Stimulated activated naive B cell treated with anti-CD40 and anti-IgM and Interleukin-4, amounts not matched to agents 10 μg/mL and 1 μg/mL and 100 μg/mL, for 72 hours (primary cell): ENCODE results near the gene ANO7.
"Not testable (repeated sequence)": the region's sequence is repeated elsewhere in the genome, so short reads cannot be mapped to it uniquely, and the experiment has no call there.

ENCODE experiments used
- ATAC-seq, 2 donors: fragments of 150-1000 bp; cut with Tn5 transposase; replicated peaks; 2 replicates each; pipeline ENCODE4 v1.10.0; 2021; ENCODE audit warnings: moderate library complexity in 1 of 2
- DNase-seq: peaks from one replicate; pipeline ENCODE4 v3.0.0; 2021
- H3K27ac Mint-ChIP-seq: one replicate; pipeline ENCODE4 v1.8.0; 2022; ENCODE audit warnings: mild to moderate bottlenecking, mixed read lengths
- H3K27me3 Mint-ChIP-seq, 2 donors: one replicate each; pipeline ENCODE4 v1.8.0; 2022; ENCODE audit warnings: mixed read lengths in 2 of 2
- H3K36me3 Mint-ChIP-seq, 2 donors: one replicate each; pipeline ENCODE4 v1.8.0; 2022; ENCODE audit warnings: mixed read lengths in 2 of 2, mild to moderate bottlenecking in 1 of 2
- H3K4me1 Mint-ChIP-seq, 2 donors: one replicate each; pipeline ENCODE4 v1.8.0; 2022; ENCODE audit warnings: mixed read lengths in 2 of 2, mild to moderate bottlenecking in 1 of 2
- H3K4me3 Mint-ChIP-seq, 2 donors: one replicate each; pipeline ENCODE4 v1.8.0; 2022; ENCODE audit warnings: mild to moderate bottlenecking in 2 of 2, mixed read lengths in 2 of 2, moderate library complexity in 1 of 2
- H3K9me3 Mint-ChIP-seq, 2 donors: one replicate each; pipeline ENCODE4 v1.8.0; 2022; ENCODE audit warnings: mixed read lengths in 2 of 2, mild to moderate bottlenecking in 1 of 2

Gene ANO7

DNA sequence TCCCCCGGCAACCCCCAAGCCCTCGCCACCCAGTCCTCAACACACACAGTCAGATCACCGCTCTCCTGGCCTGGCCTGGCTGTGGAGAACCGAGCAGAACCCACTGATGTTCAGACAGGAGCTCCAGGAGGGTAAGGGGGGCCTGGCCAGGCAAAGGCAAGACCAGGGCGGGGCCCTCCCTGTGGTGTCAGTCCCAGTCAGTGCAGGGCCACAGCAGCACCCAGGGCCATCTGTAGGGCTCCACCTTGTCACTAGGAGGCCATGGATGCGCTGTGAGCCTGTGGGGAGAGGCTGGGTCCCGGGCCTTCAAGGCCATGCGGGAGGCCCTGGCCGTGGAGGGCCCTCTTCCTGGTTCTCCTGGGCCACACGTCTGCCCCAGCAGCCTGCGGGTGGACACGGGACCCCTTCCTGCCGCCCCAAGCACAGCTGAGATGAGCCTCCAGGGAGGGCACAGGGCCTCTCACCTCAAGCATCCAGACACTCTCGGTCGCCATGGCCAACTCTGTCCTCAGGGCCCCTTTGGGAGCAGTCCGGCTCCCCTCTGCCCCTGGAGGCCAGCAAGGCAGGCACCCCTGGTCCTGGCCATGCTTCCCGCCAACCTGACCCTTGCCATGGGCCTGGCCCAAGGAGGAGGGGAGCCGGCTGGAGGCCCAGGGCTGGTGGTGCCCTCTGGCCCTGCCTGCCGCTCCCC lies 2.0 kb downstream of the ANO7 start:
- ATAC-seq (peak in 1 of 2 donors; percentile 38), DNase-seq (no peak)
- Mint-ChIP-seq H3K9me3 (no peaks in the 10 kb centered on the region), H3K36me3 (peaks cover 0 to 3% of the 10 kb centered on the region in 2 donors), H3K4me1 (peaks cover 0 to 4% of the 10 kb centered on the region in 2 donors), H3K4me3 (no peak overlapping the region), H3K27me3 (no peaks in the 10 kb centered on the region), H3K27ac (no peak overlapping the region)

GRCh38 chr2:241191081-241191480 lies 2.6 kb downstream of the ANO7 start:
- Mint-ChIP-seq H3K9me3 (no peaks in the 10 kb centered on the region), H3K27ac (no peak overlapping the region), H3K4me3 (no peak overlapping the region), H3K27me3 (no peaks in the 10 kb centered on the region), H3K4me1 (peaks cover 0 to 4% of the 10 kb centered on the region in 2 donors), H3K36me3 (peaks cover 0 to 3% of the 10 kb centered on the region in 2 donors)
- ATAC-seq (no peak), DNase-seq (no peak)

DNA sequence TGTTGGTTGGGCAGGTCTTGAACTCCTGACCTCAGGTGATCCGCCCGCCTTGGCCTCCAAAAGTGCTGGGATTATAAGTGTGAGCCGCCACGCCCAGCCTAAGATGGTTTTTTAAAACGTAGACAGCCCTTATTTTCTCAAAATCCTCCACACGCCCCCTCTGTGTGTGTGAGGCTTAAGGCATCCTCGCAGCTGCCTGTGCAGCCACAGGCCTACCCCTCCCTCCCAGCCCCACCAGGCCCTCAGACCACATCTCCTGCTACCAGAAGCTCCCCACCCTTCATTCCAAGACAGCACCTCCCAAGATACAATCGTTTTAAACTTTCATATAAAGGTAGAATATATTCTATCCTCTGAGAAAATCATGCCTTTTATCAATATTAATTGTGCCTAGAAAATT lies 4.8 kb downstream of the ANO7 start:
- Mint-ChIP-seq H3K36me3 (no peaks in the 10 kb centered on the region), H3K27me3 (no peaks in the 10 kb centered on the region), H3K9me3 (no peaks in the 10 kb centered on the region), H3K4me3 (no peak overlapping the region), H3K4me1 (no peaks in the 10 kb centered on the region), H3K27ac (no peak overlapping the region)
- ATAC-seq (no peak), DNase-seq (no peak)

GRCh38 chr2:241194811-241195210 lies 6.3 kb downstream of the ANO7 start:
- Mint-ChIP-seq H3K27ac (no peak overlapping the region), H3K4me1 (no peaks in the 10 kb centered on the region), H3K27me3 (no peaks in the 10 kb centered on the region), H3K4me3 (no peak overlapping the region), H3K36me3 (no peaks in the 10 kb centered on the region), H3K9me3 (no peaks in the 10 kb centered on the region)
- ATAC-seq (no peak), DNase-seq (no peak)

DNA sequence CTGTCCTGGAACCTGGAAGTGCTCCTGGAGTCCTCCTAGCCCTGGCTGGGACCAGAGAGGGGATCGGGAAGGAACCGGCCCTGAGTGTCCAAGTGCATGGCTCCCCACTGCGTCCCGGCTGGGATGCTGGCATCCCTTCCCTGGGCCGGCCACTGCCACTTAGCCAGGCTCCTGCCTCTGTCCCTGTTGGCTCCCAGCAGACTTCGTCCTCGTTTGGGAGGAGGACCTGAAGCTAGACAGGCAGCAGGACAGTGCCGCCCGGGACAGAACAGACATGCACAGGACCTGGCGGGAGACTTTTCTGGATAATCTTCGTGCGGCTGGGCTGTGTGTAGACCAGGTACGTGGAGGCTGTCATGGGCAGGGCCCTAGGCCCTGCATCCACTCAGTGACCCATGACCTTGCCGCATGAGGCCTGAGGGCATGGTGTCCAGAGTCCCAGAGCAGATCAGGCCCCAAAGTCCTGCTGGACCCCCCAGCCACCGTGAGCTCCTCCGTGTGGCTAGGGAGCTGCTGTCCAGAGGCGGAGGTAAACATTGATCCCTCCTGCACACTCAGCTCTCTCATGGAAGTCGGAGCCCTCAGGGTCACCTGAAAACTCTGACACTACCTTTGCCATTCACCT lies 7.1 kb downstream of the ANO7 start:
- no peaks in the 10 kb centered on the region for H3K36me3 Mint-ChIP-seq
- ATAC-seq, result no peak
- no peaks in the 10 kb centered on the region for H3K4me1 Mint-ChIP-seq
- no peak overlapping the region for H3K4me3 Mint-ChIP-seq
- no peak for DNase-seq
- H3K27ac Mint-ChIP-seq, result no peak overlapping the region
- H3K9me3 Mint-ChIP-seq, result no peaks in the 10 kb centered on the region
- no peaks in the 10 kb centered on the region for H3K27me3 Mint-ChIP-seq

GRCh38 chr2:241197246-241197645 lies 8.8 kb downstream of the ANO7 start:
- not testable (repeated sequence) for H3K9me3 Mint-ChIP-seq, ATAC-seq, H3K27me3 Mint-ChIP-seq, DNase-seq, H3K27ac Mint-ChIP-seq, H3K36me3 Mint-ChIP-seq, H3K4me1 Mint-ChIP-seq, H3K4me3 Mint-ChIP-seq

DNA sequence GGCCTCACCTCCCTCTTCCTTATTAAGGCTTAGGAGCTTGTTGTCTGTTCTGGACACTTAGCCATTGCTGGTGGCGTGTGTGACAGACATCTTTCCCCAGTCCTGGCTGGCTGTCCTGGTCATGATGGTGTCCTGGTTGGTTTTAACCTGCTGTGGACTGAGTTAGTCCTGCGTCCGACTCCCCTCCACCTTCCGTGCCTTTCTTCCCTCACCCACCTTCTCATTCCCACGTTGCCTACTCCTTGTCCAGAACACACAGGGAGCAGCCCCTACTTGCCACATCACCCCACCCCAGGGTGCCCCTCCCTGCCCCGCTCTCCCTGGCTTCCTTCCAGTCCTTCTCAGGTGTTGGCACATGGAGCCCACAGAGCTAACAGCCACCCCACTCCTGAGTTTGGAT lies 9.5 kb downstream of the ANO7 start:
- no peak overlapping the region for H3K27ac Mint-ChIP-seq
- no peaks in the 10 kb centered on the region for H3K36me3 Mint-ChIP-seq
- no peak for DNase-seq
- no peak for ATAC-seq
- H3K27me3 Mint-ChIP-seq, result no peaks in the 10 kb centered on the region
- no peak overlapping the region for H3K4me3 Mint-ChIP-seq
- no peaks in the 10 kb centered on the region for H3K4me1 Mint-ChIP-seq
- H3K9me3 Mint-ChIP-seq, result no peaks in the 10 kb centered on the region

- Mint-ChIP-seq H3K27me3 (peaks cover 0 to 1% of the 10 kb centered on the region in 2 donors), H3K9me3 (no peaks in the 10 kb centered on the region), H3K36me3 (no peaks in the 10 kb centered on the region), H3K4me1 (no peaks in the 10 kb centered on the region), H3K4me3 (no peak overlapping the region), H3K27ac (no peak overlapping the region)
- ATAC-seq (no peak), DNase-seq (no peak)
Measured at GRCh38 chr2:241198381-241199279, 10.2 kb downstream of the ANO7 start.

GRCh38 chr2:241199286-241199685 lies 10.8 kb downstream of the ANO7 start:
- no peak for DNase-seq
- no peak for ATAC-seq
- Mint-ChIP-seq H3K27me3 (peaks cover 0 to 4% of the 10 kb centered on the region in 2 donors), H3K36me3 (no peaks in the 10 kb centered on the region), H3K4me3 (no peak overlapping the region), H3K9me3 (no peaks in the 10 kb centered on the region), H3K4me1 (no peaks in the 10 kb centered on the region), H3K27ac (no peak overlapping the region)

DNA sequence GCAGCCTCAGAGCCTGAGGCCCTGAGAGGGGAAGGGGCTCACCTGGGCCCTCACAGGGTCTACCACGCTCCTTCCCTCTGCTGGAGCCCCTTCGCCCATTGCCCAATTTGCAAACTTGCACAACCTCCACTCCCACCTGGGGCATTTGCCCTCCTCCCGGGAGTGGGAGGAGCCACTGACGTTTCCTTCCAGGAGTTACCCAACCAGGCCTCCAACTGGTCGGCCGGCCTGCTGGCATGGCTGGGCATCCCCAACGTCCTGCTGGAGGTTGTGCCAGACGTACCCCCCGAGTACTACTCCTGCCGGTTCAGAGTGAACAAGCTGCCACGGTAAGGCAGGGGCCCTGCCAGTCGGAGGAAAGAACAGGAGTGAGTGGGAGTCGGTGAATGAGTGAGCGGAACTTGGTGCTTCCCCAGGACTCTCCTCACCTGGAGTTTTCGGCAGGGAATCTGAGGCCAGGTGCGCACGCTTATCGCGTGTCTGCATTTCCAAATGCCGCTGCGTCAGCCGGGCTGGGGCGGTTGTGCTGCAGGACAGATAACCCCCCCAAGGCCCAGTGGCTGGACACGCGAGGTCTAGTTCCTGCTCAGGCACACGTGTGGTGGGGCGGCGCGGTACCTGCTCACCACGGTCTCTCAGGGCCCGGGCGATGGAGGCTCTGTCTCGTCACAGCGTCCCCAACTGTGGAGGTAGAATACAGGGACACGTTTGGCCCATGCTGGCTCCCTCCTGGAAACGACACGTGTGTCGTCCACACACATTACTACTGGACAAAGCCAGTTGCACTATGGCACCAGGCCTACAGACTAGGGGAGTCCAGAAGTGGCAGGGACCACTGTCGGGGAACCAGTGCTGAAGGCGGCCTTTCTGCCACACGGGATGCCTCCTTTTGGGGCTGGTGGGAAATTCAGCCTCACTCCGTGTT lies 11.7 kb downstream of the ANO7 start:
- no peaks in the 10 kb centered on the region for H3K36me3 Mint-ChIP-seq
- H3K27ac Mint-ChIP-seq, result no peak overlapping the region
- H3K4me3 Mint-ChIP-seq, result no peak overlapping the region
- peaks cover 0 to 4% of the 10 kb centered on the region in 2 donors for H3K27me3 Mint-ChIP-seq
- no peaks in the 10 kb centered on the region for H3K4me1 Mint-ChIP-seq
- H3K9me3 Mint-ChIP-seq, result no peaks in the 10 kb centered on the region
- DNase-seq (no peak), ATAC-seq (no peak)

DNA sequence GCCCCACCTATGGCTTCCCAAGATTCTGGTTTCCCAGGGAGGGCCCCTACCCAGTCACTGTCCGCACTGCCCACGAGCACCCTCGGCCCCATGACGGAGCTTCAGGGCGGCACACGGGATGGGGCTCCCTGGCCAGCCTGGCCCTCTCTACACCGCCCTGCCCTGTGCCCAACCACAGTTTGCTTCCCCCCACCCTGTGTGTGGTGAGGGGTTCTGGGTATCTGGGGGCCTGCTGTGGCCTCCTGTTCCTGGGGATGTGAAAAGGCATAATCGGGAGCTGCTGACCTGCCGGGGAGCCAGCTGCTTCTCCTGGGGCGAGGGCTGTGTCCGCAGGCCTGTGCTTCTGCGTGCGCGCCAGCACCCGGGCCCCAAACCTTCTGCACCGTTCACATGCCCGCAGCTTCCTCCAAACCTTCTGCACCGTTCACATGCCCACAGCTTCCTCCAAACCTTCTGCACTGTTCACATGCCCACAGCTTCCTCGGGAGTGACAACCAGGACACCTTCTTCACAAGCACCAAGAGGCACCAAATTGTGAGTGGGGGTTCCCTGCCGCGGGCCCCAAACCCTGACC lies 12.4 kb downstream of the ANO7 start:
- peaks cover 0 to 4% of the 10 kb centered on the region in 2 donors for H3K27me3 Mint-ChIP-seq
- H3K27ac Mint-ChIP-seq, result no peak overlapping the region
- no peak overlapping the region for H3K4me3 Mint-ChIP-seq
- no peaks in the 10 kb centered on the region for H3K36me3 Mint-ChIP-seq
- DNase-seq (no peak), ATAC-seq (no peak)
- H3K4me1 Mint-ChIP-seq, result no peaks in the 10 kb centered on the region
- no peaks in the 10 kb centered on the region for H3K9me3 Mint-ChIP-seq

- H3K4me3 Mint-ChIP-seq, result no peak overlapping the region
- no peaks in the 10 kb centered on the region for H3K9me3 Mint-ChIP-seq
- H3K4me1 Mint-ChIP-seq, result no peaks in the 10 kb centered on the region
- ATAC-seq, result no peak
- peaks cover 0 to 4% of the 10 kb centered on the region in 2 donors for H3K27me3 Mint-ChIP-seq
- no peak for DNase-seq
- H3K27ac Mint-ChIP-seq, result no peak overlapping the region
- H3K36me3 Mint-ChIP-seq, result no peaks in the 10 kb centered on the region
Measured at GRCh38 chr2:241201445-241202267, 13.2 kb downstream of the ANO7 start.

GRCh38 chr2:241202268-241202585 lies 13.8 kb downstream of the ANO7 start:
- ATAC-seq (no peak), DNase-seq (no peak)
- H3K27me3 Mint-ChIP-seq, result peaks cover 0 to 4% of the 10 kb centered on the region in 2 donors
- no peak overlapping the region for H3K4me3 Mint-ChIP-seq
- no peak overlapping the region for H3K27ac Mint-ChIP-seq
- no peaks in the 10 kb centered on the region for H3K36me3 Mint-ChIP-seq
- H3K4me1 Mint-ChIP-seq, result no peaks in the 10 kb centered on the region
- H3K9me3 Mint-ChIP-seq, result no peaks in the 10 kb centered on the region
